Memory B cell (primary cell): ENCODE measurements around the gene TREX2.
A peak's percentile ranks its signal among the peaks of the same experiment; 100 is the strongest.

Source experiments
- ATAC-seq: fragments of 150-1000 bp; cut with Tn5 transposase; 2 replicates; pipeline ENCODE4 v1.10.0; 2021; ENCODE audit warnings: low read depth, mild to moderate bottlenecking, moderate library complexity
- DNase-seq, 2 donors: peaks; one replicate each; pipeline ENCODE4 v3.0.0; 2022; ENCODE audit warnings: low spot score in 2 of 2
- H3K27ac Mint-ChIP-seq: one replicate; pipeline ENCODE4 v1.8.0; 2022; ENCODE audit warnings: mild to moderate bottlenecking, moderate library complexity, mixed read lengths
- H3K27me3 Mint-ChIP-seq: one replicate; pipeline ENCODE4 v1.8.0; 2022; ENCODE audit warnings: mixed read lengths
- H3K36me3 Mint-ChIP-seq: one replicate; pipeline ENCODE4 v1.8.0; 2022; ENCODE audit warnings: mild to moderate bottlenecking, mixed read lengths
- H3K4me1 Mint-ChIP-seq: one replicate; pipeline ENCODE4 v1.8.0; 2022; ENCODE audit warnings: mixed read lengths
- H3K4me3 Mint-ChIP-seq: one replicate; pipeline ENCODE4 v1.8.0; 2022; ENCODE audit warnings: mild to moderate bottlenecking, moderate library complexity, mixed read lengths
- H3K9me3 Mint-ChIP-seq: one replicate; pipeline ENCODE4 v1.8.0; 2022; ENCODE audit warnings: mixed read lengths

The TREX2 gene

DNA sequence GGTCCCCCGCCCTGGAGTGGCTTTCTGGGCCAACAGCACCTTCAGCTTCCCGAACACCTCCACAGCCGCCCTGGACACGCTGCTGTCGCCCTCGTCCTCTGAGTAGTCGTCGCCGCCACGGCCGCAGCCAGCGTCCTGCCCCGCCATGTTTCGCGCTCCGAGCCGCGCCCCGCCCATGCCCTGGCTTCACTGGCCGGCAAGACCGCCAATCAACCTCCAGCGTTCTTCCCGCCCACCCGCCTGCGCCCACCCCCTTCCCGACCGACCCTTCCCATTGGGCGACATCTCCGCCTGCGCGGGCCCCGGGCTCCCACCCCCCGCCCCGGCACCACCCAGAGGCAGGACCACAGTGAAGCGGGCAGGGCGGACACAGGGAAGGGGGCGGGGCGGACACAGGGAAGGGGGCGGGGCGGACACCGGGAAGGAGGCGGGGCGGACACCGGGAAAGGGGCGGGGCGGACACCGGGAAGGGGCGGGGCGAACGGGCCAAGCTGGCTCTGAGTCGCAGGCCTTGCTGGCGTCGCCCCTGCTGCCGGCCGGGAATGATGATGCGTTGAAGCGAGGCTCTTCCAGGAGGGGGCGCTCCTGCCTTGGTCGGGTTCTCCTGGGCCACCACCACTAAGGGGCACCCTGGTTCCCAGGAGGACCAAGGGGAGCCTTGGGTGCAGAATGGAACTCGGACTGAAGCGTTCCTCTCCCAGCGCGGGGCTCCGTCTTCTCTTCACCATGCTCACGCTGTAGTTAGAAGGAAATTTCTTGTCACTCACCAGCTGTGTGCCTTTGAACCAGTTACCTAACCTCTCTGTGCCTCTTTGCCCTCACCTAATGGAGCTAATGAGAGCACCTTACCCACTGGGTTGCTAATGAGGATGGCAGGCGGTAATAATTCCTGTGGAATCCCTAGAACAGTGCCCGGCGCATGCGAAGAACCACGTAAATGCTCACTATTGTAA is 24.8 kb upstream of the TREX2 start, which contains the start of gene HAUS7:
TSS of gene HAUS7 (minus strand) at position 166 of the 953 bp plus-strand sequence. CDS start at position 147, 19 bp downstream.
- Mint-ChIP-seq H3K27ac (no peak within 1 kb of the TSS), H3K4me1 (peaks cover 3% of the 10 kb centered on the region), H3K36me3 (peaks cover 2% of the 10 kb centered on the region), H3K4me3 (peak within 1 kb of the TSS; percentile 81), H3K9me3 (no peaks in the 10 kb centered on the region), H3K27me3 (no peaks in the 10 kb centered on the region)
- peak; percentile 80 for ATAC-seq
- DNase-seq: peak; percentile 67 to 71

DNA sequence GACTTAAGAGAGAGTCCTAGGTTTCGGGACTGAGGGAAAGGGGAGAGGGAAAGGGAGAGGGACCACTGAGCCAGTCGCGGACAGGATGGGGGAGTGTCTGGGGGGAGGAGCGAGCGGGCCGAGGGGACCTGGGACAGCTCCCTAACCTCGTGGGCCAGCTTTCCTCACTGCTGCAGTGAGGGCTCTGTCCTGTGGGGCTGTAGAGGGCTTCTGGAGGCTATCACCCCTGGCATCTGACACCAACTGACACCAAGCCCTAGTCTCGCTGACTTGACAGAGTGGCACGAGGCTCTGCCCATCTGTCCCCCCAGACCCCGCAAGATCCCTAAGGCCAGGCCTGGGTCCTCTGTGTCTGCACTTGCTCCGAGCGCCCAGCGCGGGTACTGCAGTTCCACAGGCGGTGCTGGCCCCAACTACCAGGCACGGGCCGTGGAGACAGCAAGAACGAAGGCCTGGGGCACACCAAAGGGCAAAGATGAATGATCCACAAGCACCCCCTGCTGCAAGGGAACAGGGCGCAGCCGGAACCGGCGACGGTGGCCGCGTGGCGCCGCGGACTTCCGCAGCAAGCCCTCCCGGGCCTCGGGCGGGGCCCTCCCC is 24.1 kb upstream of the TREX2 start:
- peak overlapping the region; percentile 81 for H3K4me3 Mint-ChIP-seq
- no peak for DNase-seq
- H3K27me3 Mint-ChIP-seq: no peaks in the 10 kb centered on the region
- peaks cover 3% of the 10 kb centered on the region for H3K4me1 Mint-ChIP-seq
- peaks cover 2% of the 10 kb centered on the region for H3K36me3 Mint-ChIP-seq
- peak; percentile 48 for ATAC-seq
- no peaks in the 10 kb centered on the region for H3K9me3 Mint-ChIP-seq
- H3K27ac Mint-ChIP-seq: no peak overlapping the region

DNA sequence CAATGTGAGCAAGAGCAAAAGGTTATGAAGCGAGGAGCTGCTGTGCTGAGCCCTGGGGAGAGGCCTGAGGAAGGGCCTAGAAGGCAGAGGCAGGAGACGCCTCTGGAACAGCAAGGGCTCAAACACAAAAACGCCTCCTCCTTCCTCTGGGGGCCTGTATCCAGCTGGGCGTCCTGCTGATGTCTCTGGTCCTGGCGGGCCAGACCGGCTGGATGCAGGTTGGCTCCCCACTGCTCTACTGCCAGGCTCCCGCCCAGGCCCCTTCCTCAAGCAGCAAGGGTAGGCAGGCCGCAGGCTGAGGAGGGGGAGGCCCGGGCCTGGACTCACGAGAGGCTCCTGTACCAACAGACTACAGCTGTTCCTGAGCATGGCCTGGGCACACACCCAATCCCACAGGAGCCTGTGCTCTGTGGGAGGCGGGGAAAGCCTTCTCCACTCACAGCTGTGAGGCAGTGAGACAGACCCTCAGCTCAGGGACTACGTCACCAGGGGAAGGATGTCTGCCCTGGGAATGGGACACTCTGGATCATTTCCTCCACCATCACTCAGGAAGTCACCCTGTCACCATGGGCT is 22.2 kb upstream of the TREX2 start:
- Mint-ChIP-seq H3K36me3 (peaks cover 5% of the 10 kb centered on the region), H3K9me3 (no peaks in the 10 kb centered on the region), H3K4me1 (peaks cover 3% of the 10 kb centered on the region), H3K27me3 (no peaks in the 10 kb centered on the region), H3K4me3 (no peak overlapping the region), H3K27ac (no peak overlapping the region)
- ATAC-seq (no peak), DNase-seq (no peak)

DNA sequence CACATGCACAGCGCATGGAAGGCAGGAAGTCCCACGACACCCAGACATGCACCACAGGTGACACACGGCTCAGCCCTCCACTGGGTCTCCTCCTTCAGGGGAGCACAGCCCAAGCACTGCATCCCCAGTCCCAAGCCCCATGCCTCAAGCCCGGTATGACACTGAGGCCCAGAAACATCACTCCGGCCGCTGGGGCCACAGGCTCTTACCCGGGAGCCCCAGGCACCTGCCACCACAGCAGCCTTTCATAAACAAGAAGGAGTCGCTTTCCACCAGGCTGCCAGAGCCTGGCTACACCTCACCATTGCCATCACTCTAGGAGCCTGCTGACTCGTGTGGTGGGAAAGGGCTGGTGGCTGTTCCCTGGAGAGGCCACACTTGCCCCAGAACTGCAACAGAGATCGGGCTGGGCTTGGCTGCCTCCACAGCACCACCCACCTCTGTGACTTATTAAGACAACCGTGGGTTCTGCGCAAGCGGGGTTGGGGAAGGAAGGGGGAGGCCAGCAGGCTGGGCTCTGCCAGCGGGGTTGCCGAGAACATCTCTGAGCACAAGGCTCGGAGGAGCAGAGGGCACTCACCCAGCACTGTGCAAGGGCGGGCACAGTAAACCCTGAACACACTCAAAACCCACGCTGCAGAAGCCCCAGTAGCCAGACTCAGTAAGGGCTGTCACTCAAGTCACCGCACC is 20.0 kb upstream of the TREX2 start:
- Mint-ChIP-seq H3K27ac (no peak overlapping the region), H3K4me1 (peaks cover 3% of the 10 kb centered on the region), H3K9me3 (no peaks in the 10 kb centered on the region), H3K27me3 (no peaks in the 10 kb centered on the region), H3K36me3 (peaks cover 7% of the 10 kb centered on the region), H3K4me3 (no peak overlapping the region)
- DNase-seq: no peak
- ATAC-seq: no peak

DNA sequence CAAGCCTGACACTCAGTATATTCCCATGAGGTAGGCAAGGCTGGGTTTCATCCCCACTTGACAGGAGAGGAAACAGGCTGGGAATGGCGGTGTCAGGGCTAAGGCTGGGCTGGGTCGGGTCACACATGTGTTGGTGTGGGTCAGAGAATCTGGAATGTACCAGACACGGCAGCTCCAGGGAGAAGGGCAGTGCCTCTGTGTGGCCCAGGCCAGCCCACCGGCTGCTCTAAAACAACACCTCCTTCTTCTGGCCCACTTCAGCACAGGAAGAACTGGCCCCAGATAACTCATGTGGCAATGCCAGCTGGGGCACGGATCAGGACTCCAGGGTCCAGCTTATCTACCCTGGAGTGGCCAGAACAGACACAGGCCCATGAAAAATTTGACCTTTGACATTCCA is 18.3 kb upstream of the TREX2 start:
- no peak overlapping the region for H3K27ac Mint-ChIP-seq

DNA sequence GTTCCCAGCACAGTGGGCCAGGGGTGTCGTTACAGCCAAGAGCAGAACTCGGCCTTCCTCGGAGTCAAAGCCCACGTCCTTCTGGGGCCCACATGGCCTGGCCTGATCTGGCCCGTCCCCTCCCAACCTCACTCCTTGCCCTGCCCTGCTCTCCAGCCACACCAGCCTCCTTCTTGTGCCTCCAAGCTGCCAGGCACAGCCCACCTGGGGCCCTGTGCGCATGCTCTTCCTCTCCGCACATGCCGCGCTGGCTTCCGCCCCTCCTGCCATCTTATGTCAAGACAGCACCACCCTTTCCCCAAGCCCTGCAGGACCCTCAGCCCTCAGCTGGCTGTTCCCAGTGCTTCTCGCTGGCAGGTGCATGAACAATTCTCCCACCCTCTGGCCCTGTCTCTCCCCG is 17.7 kb upstream of the TREX2 start:
- no peak for ATAC-seq
- Mint-ChIP-seq H3K27me3 (no peaks in the 10 kb centered on the region), H3K4me1 (no peaks in the 10 kb centered on the region), H3K36me3 (peaks cover 14% of the 10 kb centered on the region), H3K9me3 (no peaks in the 10 kb centered on the region), H3K4me3 (no peak overlapping the region), H3K27ac (no peak overlapping the region)
- no peak for DNase-seq

More for the DNA sequence above, 18.3 kb upstream of the TREX2 start:
- no peak overlapping the region for H3K4me3 Mint-ChIP-seq
- no peaks in the 10 kb centered on the region for H3K4me1 Mint-ChIP-seq
- H3K9me3 Mint-ChIP-seq: no peaks in the 10 kb centered on the region
- DNase-seq (no peak), ATAC-seq (no peak)
- no peaks in the 10 kb centered on the region for H3K27me3 Mint-ChIP-seq
- peaks cover 11% of the 10 kb centered on the region for H3K36me3 Mint-ChIP-seq

DNA sequence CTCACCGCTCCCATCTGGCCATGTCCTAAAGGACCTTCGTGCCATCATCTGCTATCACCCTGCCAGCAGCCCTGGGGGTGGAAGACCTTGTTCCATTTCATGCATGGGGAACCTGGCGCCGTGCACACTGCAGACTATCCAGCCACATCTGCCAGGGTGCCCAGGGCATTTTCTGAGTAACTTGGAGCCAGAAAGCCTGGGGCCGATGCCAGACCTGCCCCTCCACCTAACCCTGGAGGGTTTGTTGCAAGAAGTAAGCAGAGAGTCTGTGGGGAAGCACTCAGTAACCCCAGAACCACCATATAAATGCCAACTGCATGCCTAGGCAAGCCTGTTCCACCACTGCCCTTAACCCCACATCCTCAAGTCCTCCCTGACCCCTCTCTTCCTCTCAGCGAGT is 17.2 kb upstream of the TREX2 start:
- H3K4me1 Mint-ChIP-seq: no peaks in the 10 kb centered on the region
- ATAC-seq (no peak), DNase-seq (no peak)
- no peak overlapping the region for H3K4me3 Mint-ChIP-seq
- H3K27me3 Mint-ChIP-seq: no peaks in the 10 kb centered on the region
- H3K9me3 Mint-ChIP-seq: no peaks in the 10 kb centered on the region
- peaks cover 14% of the 10 kb centered on the region for H3K36me3 Mint-ChIP-seq
- H3K27ac Mint-ChIP-seq: no peak overlapping the region

DNA sequence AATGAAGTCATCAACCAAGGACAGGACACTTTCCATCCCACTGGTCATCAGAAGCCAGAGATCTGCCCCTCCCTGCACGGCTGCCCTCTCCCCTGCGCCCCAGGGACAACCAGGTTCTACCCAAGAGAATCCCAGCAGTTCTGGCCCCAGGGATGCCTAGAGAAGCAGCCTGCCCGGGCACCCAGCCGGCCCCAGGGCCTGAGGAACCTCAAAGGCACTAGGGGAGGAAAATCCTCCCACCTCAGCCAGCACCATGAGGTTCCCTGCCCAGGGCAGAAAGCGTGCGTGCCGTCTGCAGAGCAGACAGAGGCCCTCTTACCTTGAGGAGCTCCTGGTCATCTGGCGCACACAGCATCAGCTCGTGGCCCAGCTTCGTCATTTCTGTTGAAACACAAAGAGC is 16.4 kb upstream of the TREX2 start:
- Mint-ChIP-seq H3K4me1 (no peaks in the 10 kb centered on the region), H3K9me3 (no peaks in the 10 kb centered on the region), H3K4me3 (no peak overlapping the region), H3K36me3 (peaks cover 12% of the 10 kb centered on the region), H3K27me3 (no peaks in the 10 kb centered on the region), H3K27ac (no peak overlapping the region)
- ATAC-seq (no peak), DNase-seq (no peak)

DNA sequence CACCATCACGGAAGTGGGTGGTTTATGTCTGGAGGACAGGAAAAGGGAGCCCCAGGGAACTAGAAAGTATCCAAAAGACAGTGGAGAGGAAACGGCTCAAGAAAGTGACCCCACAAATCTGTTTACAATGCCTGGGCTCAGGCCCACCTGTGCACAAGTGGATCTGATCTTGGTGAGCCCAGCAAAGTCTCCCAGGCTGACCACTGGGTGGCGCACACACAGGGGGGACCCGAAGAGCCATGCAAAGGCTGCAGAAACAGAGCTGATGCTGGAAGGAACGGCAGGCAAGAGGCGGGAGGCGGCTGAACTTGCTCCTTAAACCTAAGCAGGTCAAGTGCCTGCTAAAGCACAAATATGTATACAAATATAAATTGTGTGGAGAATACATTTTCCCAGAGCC is 15.0 kb upstream of the TREX2 start:
- no peaks in the 10 kb centered on the region for H3K27me3 Mint-ChIP-seq
- no peak overlapping the region for H3K4me3 Mint-ChIP-seq
- H3K9me3 Mint-ChIP-seq: no peaks in the 10 kb centered on the region
- ATAC-seq (peak; percentile 63), DNase-seq (peak; percentile 13 to 34)
- peaks cover 12% of the 10 kb centered on the region for H3K36me3 Mint-ChIP-seq
- H3K4me1 Mint-ChIP-seq: no peaks in the 10 kb centered on the region
- no peak overlapping the region for H3K27ac Mint-ChIP-seq

DNA sequence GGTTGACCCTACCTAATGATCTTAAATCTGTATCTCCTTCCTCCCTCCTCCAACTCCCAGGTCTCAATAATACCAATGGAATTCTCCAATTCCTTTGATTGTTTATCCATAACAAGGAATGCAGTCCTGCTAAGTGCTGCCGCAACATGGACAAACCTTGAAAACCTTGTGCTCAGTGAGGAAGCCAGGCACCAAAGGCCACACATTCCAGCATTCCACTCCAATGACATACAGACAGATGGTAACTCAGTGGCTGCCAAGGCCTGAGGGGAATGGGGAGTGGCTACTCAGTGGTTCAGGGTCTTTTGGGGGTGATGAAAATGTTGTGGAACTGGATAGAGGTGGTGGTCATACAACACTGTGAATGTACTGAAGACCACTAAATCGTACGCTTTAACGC is 14.1 kb upstream of the TREX2 start:
- Mint-ChIP-seq H3K27ac (no peak overlapping the region), H3K36me3 (peaks cover 12% of the 10 kb centered on the region), H3K27me3 (no peaks in the 10 kb centered on the region), H3K9me3 (no peaks in the 10 kb centered on the region), H3K4me3 (no peak overlapping the region), H3K4me1 (no peaks in the 10 kb centered on the region)
- ATAC-seq: no peak
- no peak for DNase-seq

DNA sequence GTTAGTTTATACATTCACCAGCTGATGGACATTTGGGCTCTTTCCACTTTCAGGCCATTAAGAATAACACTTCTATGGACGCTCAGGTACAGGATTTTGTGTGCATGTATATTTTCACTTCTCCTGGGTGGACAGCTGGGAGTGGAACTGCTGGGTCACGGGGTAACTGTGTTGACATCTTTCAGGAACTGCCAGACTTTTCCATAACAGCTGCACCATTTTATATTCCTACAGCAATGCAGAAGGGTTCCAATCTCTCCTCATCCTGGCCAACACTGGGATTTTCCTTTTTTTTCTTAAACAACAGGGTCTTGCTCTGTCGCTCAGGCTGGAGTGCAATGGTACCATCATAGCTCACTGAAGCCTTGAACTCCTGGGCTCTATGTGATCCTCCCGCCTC is 12.6 kb upstream of the TREX2 start:
- no peaks in the 10 kb centered on the region for H3K27me3 Mint-ChIP-seq
- H3K4me1 Mint-ChIP-seq: no peaks in the 10 kb centered on the region
- DNase-seq: no peak
- no peak for ATAC-seq
- no peak overlapping the region for H3K27ac Mint-ChIP-seq
- peaks cover 9% of the 10 kb centered on the region for H3K36me3 Mint-ChIP-seq
- H3K4me3 Mint-ChIP-seq: no peak overlapping the region
- no peaks in the 10 kb centered on the region for H3K9me3 Mint-ChIP-seq

DNA sequence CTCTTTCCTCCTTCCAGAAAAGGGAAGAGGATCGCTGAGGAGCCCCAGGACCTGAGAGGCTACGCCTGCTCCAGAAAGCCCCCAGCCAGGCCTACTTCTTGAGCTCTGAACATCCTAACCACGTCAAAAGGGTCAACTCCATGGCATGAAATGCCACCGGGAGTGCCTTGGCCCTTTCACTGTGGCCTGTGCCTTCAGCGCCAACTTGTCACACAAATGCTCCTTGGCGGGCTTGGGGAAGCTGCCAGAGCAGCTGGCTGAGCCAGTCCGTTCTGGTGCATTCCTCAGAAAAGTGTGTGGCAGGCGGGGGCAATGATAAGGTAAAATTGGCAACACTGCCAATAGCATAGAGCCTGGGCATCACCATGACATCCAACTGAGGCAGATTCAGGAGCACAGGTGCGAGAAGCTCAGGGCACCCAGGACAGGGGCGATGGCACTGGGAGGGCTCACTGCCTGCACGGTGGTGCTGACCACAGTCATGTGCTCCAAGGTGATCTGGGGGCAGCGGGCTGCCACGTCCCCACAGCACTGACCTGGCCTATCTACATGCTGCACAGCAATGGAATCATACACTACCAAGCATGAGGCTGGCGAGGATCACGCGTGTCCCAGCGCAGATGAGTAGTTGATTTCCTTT is 12.1 kb upstream of the TREX2 start:
- H3K27me3 Mint-ChIP-seq: no peaks in the 10 kb centered on the region
- no peak overlapping the region for H3K27ac Mint-ChIP-seq
- peaks cover 9% of the 10 kb centered on the region for H3K36me3 Mint-ChIP-seq
- H3K4me3 Mint-ChIP-seq: no peak overlapping the region
- H3K4me1 Mint-ChIP-seq: no peaks in the 10 kb centered on the region
- H3K9me3 Mint-ChIP-seq: no peaks in the 10 kb centered on the region
- DNase-seq (no peak), ATAC-seq (no peak)

DNA sequence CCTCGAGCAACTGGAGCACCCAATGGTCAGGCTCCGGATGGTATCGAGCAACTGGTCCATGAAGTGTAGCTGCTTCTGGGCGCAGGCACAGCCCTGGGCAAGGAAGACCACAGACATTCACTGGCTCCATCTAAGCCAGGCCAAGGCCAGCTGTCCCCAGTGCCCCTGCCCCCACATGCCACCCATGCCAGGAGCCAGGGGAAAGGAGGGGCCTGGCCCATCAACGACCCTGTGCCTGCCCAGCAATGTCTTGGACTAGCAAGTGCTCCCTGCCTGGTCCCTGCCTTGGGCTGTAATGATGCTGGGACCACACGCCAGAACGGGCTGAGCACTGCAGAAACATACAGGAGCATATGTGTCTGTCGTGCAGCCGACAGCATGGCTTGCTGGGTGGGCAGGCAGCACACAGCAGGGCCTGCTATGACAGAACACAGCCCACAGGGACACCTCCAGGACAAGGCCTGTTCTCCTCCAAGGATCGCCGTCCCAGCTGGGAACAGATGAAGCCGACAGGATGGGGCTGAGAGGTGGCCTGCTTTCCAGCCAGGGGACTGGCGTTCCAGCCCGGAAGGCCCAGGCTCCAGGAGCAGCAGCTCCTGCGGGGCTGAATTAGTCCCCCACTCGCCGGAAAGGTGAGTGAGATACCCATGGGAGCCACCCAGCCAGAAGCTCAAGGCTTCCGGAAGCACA is 11.4 kb upstream of the TREX2 start:
- no peaks in the 10 kb centered on the region for H3K4me1 Mint-ChIP-seq
- DNase-seq (no peak), ATAC-seq (no peak)
- peaks cover 9% of the 10 kb centered on the region for H3K36me3 Mint-ChIP-seq
- H3K27ac Mint-ChIP-seq: no peak overlapping the region
- no peaks in the 10 kb centered on the region for H3K9me3 Mint-ChIP-seq
- H3K27me3 Mint-ChIP-seq: no peaks in the 10 kb centered on the region
- H3K4me3 Mint-ChIP-seq: no peak overlapping the region
